GM12865 (cell line): ENCODE results near the gene SPRR1A.

ENCODE experiments used
- DNase-seq: peaks from one replicate; pipeline ENCODE4 v3.0.0; 2010; ENCODE audit warnings: low read depth
- H3K4me3 ChIP-seq: 2 replicates; pipeline ENCODE4 v1.5.1; 2011; ENCODE audit warnings: mild to moderate bottlenecking, low read depth, low read length, control low read depth
- TF ChIP-seq, protein P1 (sequence below): IDR thresholded peaks from 2 replicates; pipeline ENCODE4 v1.5.1; 2011; ENCODE audit warnings: low read length, control low read depth, low read depth, inconsistent platforms; ENCODE audit not compliant: insufficient read depth; ENCODE audit errors: missing control alignments

Gene SPRR1A, protein sequence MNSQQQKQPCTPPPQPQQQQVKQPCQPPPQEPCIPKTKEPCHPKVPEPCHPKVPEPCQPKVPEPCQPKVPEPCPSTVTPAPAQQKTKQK

DNA sequence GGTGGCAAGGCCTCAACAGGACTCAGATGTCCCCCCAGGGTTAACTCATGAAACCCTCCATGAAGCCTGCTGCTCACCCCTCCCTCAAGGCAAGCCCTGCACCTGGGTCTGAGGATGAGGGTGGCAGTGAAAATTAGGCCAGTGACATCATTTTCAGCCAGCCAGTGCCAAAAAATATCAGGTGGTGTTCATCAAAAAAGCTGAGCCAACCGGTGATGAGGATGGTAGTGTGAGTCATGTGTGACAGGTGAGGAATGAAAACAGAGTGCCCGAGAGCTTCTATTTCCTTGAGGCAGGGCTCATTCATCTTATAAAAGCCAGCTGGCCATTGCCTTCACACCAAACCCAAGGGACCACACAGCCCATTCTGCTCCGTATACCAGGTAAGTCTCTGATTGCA lies at the start of gene SPRR1A:
TSS of gene SPRR1A (plus strand) at position 339 of the 400 bp plus-strand sequence. CDS start 1,150 bp downstream, outside the sequence.
- H3K4me3 ChIP-seq, result no peak within 1 kb of the TSS
- TF ChIP-seq, protein P1, sequence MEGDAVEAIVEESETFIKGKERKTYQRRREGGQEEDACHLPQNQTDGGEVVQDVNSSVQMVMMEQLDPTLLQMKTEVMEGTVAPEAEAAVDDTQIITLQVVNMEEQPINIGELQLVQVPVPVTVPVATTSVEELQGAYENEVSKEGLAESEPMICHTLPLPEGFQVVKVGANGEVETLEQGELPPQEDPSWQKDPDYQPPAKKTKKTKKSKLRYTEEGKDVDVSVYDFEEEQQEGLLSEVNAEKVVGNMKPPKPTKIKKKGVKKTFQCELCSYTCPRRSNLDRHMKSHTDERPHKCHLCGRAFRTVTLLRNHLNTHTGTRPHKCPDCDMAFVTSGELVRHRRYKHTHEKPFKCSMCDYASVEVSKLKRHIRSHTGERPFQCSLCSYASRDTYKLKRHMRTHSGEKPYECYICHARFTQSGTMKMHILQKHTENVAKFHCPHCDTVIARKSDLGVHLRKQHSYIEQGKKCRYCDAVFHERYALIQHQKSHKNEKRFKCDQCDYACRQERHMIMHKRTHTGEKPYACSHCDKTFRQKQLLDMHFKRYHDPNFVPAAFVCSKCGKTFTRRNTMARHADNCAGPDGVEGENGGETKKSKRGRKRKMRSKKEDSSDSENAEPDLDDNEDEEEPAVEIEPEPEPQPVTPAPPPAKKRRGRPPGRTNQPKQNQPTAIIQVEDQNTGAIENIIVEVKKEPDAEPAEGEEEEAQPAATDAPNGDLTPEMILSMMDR, result no peak
- DNase-seq, result no peak

DNA sequence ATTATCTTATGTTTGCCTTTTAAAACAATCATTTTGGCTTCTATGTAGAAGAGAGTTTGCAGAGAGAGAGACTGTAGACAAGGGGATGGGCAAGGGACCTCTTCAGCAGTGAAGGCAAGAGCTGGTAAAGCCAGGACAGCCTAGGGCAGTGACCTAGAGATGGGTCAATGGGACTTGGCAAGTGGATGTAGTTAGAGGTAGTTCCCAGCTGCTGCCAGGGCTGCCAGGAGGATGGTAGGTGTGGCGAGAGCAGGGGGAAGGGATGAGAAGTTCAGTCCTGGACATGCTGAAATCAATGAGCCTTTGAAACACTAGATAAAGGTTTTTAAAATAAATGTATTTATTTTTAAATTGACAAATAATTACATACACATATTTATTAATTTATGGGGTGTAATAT lies 43.3 kb upstream of the SPRR1A start:
- H3K4me3 ChIP-seq, result no peak overlapping the region
- DNase-seq, result no peak
- TF ChIP-seq, protein P1, result no peak

DNA sequence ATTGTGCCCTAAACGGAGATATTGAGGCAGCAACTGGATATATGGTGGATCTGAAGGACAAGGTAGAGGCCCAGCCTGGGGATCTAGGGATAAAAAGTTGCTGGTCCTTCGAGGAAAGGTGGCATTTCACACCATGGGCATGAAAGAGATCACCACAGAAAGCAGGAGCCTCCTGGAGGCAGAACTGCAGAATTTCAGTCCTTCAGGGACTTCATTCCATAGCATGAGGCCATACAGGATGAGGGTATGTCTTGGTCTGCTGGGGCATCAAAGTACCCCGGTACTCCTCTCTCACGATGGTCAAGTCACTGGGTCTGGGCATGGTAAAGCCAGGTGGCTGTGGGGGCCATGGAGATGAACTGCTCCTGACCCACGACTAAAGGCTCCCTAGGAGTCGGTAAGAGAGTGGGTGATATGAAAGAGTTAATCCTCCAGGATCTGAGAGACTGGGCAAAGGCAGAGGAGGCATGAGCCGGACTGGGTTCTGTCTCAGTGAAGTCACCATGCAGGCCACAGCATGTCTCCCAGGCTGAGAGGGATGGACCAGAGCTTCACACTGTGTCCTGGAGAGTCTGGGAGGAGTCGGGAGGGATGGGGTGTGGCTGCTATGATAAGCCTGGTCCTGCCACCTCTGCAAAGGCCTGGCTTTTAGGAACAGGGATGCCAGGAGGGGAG lies 42.7 kb upstream of the SPRR1A start:
- TF ChIP-seq, protein P1, result no peak
- DNase-seq, result no peak
- no peak overlapping the region for H3K4me3 ChIP-seq

DNA sequence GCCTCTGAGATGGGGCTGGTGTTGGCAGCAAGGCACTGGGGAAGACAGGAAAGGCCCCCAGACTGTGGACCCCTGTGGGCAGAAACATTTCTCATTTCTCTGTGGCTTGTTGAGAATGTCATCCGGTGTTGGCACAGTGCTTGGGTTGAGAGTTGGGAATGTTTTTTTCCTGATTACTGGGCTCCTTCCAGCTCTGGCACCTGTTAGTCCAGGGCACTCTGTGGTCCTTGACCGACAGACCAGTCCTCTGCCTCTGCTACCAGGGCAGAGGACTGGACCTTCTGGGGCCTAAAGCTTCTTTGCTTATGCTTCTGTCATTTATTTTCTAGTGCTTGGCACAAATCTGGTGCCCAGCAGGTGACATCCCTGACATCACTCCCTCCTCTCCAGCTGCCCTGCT lies 41.7 kb upstream of the SPRR1A start:
- TF ChIP-seq, protein P1, result no peak
- DNase-seq, result no peak
- H3K4me3 ChIP-seq, result no peak overlapping the region

DNA sequence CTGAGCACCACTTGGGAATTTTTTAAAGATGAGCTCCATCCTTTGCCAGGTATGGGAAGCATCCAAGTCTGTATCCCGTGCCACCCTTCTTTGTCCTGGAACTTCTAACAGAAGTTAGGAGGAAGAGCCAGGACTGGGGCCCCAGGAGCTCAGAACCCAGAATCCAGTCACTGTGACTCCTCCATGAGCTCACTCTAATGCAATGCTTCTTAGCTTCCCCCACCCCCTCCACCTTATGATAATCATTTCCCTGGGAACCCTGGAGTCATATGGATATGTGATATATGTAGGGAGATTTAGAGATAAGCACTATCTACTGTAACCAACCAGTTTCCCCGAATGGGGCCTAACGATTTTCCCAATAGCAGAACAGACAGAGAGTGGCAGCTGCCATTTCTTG lies 37.6 kb upstream of the SPRR1A start:
- no peak overlapping the region for H3K4me3 ChIP-seq
- no peak for DNase-seq
- TF ChIP-seq, protein P1, result no peak

DNA sequence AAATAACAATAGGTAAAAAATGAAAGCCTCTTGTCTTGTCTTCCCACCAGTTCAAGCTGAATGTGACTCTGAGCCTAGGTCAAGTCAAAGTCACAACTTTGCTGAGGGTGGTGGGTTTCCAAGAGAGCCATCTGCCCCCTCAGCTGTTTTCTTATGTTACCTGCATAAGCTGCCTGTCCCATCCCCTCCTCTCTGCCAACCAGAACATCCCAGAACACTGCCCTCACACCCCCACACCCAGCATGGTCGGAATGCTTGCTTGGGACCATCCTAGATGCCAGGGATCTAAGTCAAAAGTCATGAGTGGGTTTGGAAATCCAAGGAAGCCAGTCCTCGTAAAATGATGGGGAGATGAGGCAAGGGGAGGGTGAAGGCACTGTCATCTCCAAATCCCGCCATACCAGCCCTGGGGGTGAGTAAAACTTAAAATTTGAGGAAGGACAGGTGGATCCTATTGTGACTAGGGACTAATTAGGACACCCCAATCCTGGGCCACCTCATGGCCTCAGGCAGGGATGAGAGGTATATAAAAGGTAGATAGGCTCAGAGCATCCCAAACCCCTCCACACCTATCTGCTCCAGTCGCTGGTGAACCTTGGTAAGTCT lies 37.1 kb upstream of the SPRR1A start, which contains the start of gene SPRR5:
TSS of gene SPRR5 (plus strand) at position 556 of the 606 bp plus-strand sequence. CDS start 1,349 bp downstream, outside the sequence.
- H3K4me3 ChIP-seq, result no peak within 1 kb of the TSS
- no peak for DNase-seq
- TF ChIP-seq, protein P1, result no peak

DNA sequence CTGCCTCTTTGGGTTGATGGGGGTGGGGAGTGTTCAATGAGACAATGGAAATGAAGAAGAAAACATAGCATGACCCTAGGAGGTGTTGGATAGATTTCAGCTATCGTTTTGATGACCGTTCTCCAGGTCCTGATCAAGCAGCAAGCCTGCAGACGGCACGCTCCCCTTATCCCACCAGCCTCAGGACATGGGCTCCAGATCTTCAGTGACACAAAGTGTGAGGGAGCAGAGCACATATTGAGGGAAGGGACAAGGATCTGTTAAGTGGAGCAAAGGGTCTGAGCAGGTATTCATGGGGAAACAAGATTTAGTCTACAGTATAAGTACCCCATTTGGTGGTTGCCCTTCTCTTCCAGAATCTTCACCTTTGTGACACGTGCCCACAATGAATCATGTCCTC lies 32.2 kb upstream of the SPRR1A start:
- TF ChIP-seq, protein P1, result no peak
- no peak overlapping the region for H3K4me3 ChIP-seq
- no peak for DNase-seq
